GM21381 (cell line): Measurements from ENCODE around the gene IL21.
"Not testable (repeated sequence)": the region's sequence is repeated elsewhere in the genome, so short reads cannot be mapped to it uniquely, and the experiment has no call there.

Experiments
- ATAC-seq: cut with Tn5 transposase; IDR thresholded peaks from one replicate; pipeline ENCODE4 v1.9.1; 2021; ENCODE audit warnings: mild to moderate bottlenecking, moderate library complexity; ENCODE audit not compliant: unreplicated experiment

Gene IL21

DNA sequence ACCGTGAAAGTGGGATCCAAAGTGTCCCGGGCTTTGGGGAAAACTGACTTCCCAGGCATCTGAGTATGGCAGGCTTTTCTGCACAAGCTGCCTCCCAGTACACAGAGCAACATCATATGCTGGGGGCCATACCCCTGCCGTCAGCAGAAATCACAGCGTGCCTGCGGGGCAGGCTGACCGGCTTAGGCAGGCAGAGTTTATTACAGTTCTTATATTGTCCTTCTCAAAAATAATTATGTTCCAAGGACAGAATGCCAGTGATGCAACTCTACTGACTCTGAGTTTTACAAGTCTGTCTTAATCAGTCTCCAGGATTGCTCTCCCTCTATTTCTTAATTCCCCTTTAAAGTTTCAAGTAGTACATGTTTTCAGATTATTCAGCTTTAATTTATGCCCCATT is 37.0 kb downstream of the IL21 start:
- no peak for ATAC-seq

DNA sequence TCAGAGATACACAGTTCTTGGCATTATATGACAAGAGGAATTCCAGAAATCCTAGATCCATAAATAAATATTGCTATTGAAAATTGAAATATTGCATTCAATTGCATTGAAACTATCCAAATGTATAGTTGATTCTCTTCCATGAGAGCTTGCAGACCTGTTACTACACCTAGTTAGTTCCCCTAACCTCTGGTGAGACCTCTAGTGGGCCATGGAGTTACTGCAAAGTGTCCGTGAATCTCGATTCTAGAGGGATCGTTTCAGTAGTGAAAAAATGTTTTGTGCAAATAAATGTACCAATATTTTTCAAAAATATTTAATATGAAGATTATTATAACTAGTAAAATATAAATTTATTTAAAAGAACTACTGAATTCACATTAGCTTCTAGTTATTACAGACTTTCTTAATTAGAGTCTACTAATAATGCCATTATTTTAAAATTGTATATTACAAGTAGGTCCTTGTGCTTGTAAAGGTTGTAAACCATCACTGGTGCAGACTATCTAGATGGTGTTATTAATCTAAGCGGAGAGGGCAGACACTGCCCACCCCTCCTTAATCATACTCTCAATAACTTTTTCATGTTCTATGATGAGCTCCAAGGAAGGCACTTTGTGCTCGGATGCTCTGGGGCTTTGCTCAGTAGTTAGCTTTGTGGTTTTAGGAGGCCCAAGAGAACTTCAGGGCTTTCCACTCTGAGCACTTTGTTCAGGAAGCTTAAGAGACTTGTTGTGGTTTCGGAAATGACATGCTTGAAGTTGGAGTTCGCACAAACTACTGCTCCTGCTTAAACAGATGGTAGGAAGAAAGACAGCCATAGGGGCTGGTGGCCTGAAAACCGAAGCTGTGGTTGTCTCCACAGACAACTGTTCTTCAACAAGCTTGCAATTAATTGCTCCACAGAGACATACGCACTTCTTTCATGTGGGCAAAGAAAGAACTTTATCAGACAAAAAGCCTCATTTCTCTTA is 42.8 kb downstream of the IL21 start:
- peak; percentile 65 for ATAC-seq

DNA sequence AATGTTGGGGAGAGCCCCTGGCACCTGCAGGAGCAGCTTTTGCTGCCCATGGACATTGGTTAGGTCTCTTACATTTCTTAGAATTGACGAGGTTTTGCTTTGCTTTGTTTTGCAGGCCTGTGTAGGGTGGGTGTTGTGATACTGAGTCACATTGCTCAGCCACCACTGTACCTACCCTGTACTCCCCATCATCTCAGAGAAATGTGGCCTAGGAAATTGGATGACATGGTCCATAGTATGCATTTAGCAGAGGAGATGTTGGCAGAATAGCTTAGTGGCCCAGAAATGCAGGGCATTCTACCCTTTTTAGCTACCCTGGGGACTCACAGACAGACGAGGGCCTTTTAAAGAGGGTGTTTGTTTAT is 43.7 kb downstream of the IL21 start:
- ATAC-seq = no peak

DNA sequence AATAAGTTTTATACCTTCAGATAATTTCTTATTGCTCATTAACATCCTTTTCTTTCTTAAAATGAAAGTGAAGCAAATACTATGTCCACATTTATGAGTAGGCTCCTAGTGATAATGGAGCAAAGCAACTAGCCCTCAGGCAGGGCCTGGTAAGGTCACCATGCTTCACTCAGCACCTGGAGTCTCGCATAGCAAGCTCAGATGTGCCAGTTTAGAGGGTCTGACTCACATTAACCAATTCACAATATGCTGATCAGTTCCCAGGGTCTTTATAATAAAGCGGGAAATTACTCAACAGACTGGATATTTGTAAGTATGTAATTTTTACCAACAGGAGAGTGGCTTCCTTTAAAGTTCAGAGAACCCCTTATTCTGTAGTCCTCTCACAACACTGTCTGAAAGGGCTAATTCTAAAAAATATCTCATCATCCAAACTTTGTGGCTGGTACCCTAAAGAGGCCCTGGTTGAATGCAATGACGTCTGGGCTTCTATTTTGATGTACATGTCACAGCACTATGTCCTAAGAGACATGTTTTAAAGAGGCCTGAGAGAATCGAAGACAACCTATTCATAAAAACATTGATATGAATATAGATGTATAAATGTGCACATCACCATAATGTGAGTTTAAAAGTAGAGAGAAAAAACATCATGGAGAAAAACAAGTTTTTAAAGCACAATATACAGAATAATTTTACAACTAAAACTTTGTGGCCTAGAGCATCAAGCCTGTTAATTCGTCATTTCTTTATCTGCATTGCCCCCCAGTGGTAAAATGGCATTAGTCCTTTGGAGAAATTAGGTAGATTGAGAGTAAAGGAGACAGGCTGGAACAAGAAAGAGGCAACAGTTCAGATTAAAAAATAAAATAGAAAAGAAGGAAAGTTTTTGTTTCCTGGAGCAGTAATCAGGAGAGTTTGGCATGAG is 44.3 kb downstream of the IL21 start:
- peak; percentile 50 for ATAC-seq

DNA sequence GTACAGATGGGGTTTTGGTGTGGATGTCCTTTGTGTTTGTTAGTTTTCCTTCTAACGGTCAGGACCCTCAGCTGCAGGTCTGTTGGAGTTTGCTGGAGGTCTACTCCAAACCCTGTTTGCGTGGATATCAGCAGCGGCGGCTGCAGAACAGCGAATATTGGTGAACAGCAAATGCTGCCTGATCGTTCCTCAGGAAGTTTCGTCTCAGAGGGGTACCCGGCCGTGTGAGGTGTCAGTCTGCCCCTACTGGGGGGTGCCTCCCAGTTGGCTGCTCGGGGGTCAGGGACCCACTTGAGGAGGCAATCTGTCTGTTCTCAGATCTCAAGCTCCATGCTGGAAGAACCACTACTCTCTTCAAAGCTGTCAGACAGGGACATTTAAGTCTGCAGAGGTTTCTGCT is 46.5 kb downstream of the IL21 start:
- not testable (repeated sequence) for ATAC-seq

DNA sequence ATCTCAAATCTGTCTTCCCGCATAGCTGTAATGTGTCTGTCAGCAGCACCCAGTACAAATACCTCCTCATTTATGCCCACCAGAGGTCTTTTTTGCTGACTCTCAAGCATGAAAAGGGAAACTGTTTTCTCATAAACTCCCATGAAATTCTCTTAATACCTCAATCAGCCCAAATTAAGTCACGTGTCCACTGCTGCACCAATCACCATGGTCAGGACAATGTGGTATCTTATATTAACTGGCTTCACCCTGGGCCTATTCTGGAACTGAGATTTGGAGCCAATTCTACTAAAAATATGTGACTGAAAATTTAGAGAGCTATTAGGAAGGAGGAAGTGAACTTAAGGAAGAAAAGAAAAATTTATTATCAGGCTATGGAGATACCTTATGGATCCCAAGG is 58.4 kb downstream of the IL21 start:
- no peak for ATAC-seq
